NCI-H128 (cell line): ENCODE data around the gene CAMTA1.

Experiments
- DNase-seq: peaks from one replicate; lab custom pipeline; 2025; ENCODE audit not compliant: unreplicated experiment; lab: John Stamatoyannopoulos, UW

CAMTA1 gene

DNA sequence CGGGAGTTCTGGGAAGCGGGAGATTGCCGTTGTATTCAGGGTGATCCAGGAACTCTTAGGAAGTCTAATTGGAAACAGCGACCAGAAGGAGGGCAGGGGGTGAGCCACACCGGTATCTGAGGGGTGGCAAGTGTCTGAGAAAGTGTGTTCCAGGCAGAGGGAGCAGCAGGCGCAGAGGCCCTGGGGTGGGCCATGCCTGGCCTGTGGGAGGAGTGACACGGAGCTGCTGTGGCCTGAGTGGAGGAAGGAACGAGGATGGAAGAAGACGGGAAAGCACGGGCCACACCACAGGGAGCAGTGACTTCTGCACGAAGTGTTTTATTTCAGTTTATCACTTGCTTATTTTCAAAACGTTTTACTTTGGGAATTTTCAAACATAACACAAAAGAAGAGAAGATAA lies 1010.2 kb downstream of the CAMTA1 start:
- no peak for DNase-seq

DNA sequence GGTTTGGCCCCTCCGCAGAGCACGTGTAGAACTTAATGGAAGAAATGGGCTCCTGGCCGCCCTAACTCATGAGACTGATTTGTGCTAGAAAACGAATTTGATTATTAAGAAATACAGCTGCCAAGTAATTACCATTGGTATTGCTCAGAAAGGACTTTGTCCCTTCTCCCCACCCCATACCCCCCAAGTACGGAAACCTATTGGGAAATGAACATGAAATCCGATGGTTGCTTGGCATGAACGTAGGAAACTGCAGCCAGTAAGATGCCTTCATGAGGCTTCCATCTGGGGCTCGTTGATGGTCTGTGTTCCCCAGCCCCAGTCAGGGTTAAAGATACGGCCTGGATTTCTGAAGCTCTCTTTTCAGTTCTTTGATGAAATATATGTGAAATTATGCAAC lies 1020.2 kb downstream of the CAMTA1 start:
- no peak for DNase-seq

GRCh38 chr1:7808253-7808844 lies 1023.1 kb downstream of the CAMTA1 start:
- no peak for DNase-seq

DNA sequence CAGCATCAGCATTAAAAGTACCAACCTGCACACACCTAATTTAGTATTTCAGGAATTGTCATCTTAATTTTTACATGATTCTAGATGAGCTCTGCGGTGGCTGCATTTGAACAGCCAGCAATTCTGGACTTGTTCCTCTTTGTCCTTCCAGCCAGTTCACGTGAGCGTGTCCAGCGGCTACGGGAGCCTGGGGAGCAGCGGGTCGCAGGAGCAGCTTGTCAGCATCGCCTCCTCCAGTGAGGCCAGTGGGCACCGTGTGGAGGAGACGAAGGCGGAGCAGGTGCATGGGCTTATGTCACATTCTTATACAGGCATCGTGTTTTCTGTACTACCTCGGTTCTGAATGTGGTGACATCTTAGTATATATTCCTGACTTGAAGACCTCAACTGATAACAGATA lies 1024.5 kb downstream of the CAMTA1 start:
- DNase-seq, result no peak

GRCh38 chr1:7810395-7810794 lies 1025.1 kb downstream of the CAMTA1 start:
- no peak for DNase-seq

- DNase-seq, result no peak
Measured at GRCh38 chr1:7811476-7811875, 1026.2 kb downstream of the CAMTA1 start.

GRCh38 chr1:7813677-7814373 lies 1028.6 kb downstream of the CAMTA1 start:
- no peak for DNase-seq
